A549 treated with DMSO at 1 μM for 4 hours (cell line): ENCODE data around the gene BFSP1. TPM values are rescaled to one million over a fixed set of nuclear protein-coding genes. Genes with fewer than 3 reads are reported as not detected.

Experiments
- total RNA-seq: library from RNA; stranded (reverse); fragments of 200-300 nt; extraction: Qiagen RNA extraction; gene quantifications from 5 replicates; pipeline ENCODE4 v1.2.3, GENCODE V29; 2022; ENCODE audit warnings: low read depth

Gene BFSP1
- 4.4 to 5.7 TPM (median 4.9 TPM) in 5 replicates for total RNA-seq

DNA sequence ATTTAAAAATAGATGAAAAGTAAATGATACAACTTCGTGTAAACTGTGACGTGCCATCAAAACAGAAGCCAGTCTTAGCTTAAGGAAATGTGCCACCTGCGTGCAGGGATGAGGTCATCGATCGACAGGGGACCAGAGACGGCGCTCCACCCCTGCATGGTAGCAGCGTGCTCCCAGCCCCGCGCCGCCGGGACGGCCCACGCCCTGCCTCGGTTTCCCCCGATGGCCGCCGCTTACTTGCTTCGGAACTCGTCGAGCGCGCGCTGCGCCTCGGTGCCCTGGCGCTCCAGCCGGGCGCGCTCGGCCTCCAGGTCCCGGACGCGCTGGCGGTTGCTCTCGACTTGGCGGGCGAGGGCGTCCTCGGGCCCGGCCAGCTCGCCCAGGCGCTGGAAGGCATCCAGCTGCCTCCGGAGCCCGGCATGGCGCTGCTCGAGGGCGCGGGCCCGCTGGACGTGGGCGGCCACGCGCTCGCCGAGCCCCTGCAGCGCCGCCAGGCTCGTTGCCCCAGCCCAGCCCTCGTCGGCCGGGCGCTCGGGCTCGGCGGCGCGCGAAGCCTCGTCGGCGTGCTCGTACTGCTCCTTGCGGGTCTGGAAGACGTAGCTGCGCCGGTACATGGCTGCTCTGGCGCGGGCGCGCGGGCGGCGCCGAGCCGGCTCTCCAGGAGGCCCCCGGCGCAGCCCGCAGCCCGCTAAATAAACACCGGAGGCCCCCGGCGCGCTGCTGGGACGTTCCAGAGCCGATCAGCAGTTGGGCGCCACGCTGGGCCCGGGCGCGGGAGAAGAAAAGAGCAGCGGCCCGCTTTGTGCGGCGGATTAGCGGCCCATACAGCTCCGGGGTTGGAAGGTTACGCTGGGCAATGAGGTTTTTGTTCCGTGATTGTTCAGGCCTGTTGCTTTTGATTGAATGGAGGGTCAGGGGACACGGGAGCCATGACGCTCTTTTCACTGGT lies at the start of gene BFSP1:
TSS of gene BFSP1 (minus strand) at position 664 of the 949 bp plus-strand sequence. CDS start at position 614, 50 bp downstream.

DNA sequence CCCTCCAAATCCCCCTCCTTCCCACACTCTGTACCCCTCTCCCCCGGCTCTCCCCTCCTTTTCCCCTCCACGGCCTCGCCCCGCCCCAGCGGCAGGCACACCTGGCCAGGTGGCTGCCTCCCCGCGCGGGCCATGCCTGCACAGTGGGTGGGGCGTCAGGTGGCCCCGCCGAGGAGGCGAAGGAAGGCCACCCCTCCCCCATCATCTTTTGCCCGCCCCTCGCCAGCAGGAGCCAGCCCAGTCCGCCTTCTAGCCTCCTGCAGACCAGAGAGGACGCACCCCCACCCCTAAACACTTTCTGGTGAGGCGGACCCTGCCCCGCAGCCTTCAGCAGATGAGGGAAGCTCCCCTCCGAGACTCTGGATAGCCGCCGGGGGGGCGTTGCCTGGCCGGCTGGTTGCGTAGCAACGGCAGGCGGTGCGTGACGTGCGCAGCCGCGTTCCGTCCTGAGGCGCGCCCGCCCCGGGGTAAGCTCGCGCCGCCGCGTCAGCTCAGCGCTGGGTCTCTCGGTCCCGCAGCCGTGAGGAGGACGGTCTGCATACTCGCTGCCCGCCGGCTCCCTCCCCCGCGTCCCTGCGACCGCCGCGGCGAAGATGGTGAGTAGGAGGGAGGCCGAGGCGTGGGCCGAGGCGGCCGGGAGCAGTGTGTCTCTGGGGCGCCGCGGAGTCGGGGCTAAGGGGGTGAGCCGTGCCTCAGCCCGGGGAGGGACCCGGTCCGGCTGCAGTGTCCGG lies 38.6 kb upstream of the BFSP1 start, which contains the start of gene DSTN:
TSS of gene DSTN (plus strand) at position 460 of the 731 bp plus-strand sequence. CDS start at position 594, 134 bp downstream.

Other genes starting within 250 kb of the BFSP1 start
- gene DSTN, start 38.7 kb upstream of the BFSP1 start, total RNA-seq: 646 to 804 TPM (median 743 TPM) in 5 replicates
- gene RRBP1, start 150.9 kb upstream of the BFSP1 start, total RNA-seq: 85.1 to 112 TPM (median 104 TPM) in 5 replicates
- not detected in 5 replicates for gene BANF2, start 168.6 kb upstream of the BFSP1 start, total RNA-seq